ENCODE measurements around the gene KRTAP12-2. TPM values are rescaled to one million over a fixed set of nuclear protein-coding genes. Genes with fewer than 3 reads are reported as not detected.

KRTAP12-2 gene
- total RNA-seq, 1 experiment from 2014 or later: not detected

DNA sequence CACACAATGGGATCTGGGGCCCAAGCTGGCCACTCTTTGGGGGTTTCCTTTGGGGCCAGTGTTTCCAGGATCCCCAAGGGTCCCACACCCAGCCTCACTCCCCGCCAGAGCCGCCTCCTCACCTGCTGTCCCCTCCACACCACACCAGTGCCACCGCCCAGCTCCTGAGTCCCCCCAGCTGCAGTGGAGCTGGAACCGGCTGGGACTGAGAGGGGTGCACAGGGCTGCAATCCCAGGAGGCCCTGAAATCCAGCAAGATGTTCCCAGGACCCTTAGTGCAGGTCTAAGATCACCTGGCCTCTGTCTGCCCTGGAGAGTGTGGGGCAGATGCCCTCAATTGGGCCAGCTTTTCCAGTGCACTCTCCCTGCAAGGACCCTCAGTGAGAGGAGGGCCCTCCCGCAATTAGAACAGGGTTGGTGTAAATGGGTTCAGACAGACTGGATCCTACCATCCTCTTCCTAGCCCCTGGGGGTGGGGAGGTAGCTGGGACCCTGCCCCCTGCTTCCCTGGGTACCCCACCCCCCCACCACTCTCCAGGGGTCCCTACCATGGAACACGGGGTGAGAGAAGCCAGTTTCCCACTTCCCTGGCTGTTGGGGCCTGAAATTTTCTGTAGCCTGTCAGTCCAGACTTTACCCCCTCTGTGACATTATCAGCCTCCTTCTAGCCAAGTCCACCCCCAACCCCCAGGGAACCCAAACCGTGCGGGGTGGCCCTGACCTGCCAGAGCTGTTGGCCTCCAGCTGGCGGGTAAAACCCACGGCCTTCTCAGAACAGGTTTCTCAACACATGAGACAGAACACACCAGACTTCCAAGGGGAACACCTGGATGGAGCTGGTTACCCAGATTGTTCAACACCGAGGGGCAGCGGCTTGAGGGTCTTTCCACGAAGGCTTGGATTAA lies 37.3 kb upstream of the KRTAP12-2 start:
- Histone ChIP-seq H3K4me1 (no peaks in the 10 kb centered on the region), H3K9me3 (no peaks in the 10 kb centered on the region; the same call in 1 of the 2 replicates), H3K27me3 (replicated peaks; ENCODE audit: control insufficient read depth, insufficient read depth, low read length) (no peaks in the 10 kb centered on the region), H3K4me3 (ENCODE audit: low read depth, low read length) (no peak overlapping the region), H3K36me3 (ENCODE audit: control insufficient read depth, insufficient read depth, low read length) (no peaks in the 10 kb centered on the region)
- no peaks in the 10 kb centered on the region for H3K4me1 Mint-ChIP-seq (ENCODE audit: low read depth, unreplicated experiment)
- CTCF ChIA-PET: no interaction called here
- peak in 1 of 2 experiments; percentile 25 for DNase-seq
- no peaks in the 10 kb centered on the region for H3K9me3 Mint-ChIP-seq (ENCODE audit: unreplicated experiment)
- peaks cover 4% of the 10 kb centered on the region for H3K27me3 Mint-ChIP-seq (ENCODE audit: insufficient read depth, unreplicated experiment)
- H3K36me3 Mint-ChIP-seq (ENCODE audit: insufficient read depth, unreplicated experiment): no peaks in the 10 kb centered on the region
- H3K4me3 Mint-ChIP-seq (ENCODE audit: unreplicated experiment): no peak overlapping the region
- H3K27ac Mint-ChIP-seq (ENCODE audit: unreplicated experiment): no peak overlapping the region
- TF ChIP-seq, protein P1, sequence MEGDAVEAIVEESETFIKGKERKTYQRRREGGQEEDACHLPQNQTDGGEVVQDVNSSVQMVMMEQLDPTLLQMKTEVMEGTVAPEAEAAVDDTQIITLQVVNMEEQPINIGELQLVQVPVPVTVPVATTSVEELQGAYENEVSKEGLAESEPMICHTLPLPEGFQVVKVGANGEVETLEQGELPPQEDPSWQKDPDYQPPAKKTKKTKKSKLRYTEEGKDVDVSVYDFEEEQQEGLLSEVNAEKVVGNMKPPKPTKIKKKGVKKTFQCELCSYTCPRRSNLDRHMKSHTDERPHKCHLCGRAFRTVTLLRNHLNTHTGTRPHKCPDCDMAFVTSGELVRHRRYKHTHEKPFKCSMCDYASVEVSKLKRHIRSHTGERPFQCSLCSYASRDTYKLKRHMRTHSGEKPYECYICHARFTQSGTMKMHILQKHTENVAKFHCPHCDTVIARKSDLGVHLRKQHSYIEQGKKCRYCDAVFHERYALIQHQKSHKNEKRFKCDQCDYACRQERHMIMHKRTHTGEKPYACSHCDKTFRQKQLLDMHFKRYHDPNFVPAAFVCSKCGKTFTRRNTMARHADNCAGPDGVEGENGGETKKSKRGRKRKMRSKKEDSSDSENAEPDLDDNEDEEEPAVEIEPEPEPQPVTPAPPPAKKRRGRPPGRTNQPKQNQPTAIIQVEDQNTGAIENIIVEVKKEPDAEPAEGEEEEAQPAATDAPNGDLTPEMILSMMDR (IDR thresholded peaks at IDR 0.05; ENCODE audit: insufficient read depth in 1 of 2, low read depth in 1 of 2, low read length in 1 of 2, severe bottlenecking in 1 of 2, unreplicated experiment in 1 of 2): no peak
- intact Hi-C loops (cut with micrococcal nuclease; ENCODE audit: unreplicated experiment): no loop called here
- POLR2A ChIA-PET: no interaction called here
- no TSS peak for BruUV-seq (replicated peaks)

GRCh38 chr21:44702973-44703730 lies 36.4 kb upstream of the KRTAP12-2 start:
- no TSS peak for BruUV-seq (replicated peaks)
- POLR2A ChIA-PET: no interaction called here
- Histone ChIP-seq H3K27me3 (replicated peaks; ENCODE audit: control insufficient read depth, insufficient read depth, low read length) (no peaks in the 10 kb centered on the region), H3K4me1 (peaks cover 4% of the 10 kb centered on the region; the same call in 1 of the 2 replicates), H3K36me3 (ENCODE audit: control insufficient read depth, insufficient read depth, low read length) (no peaks in the 10 kb centered on the region), H3K4me3 (ENCODE audit: low read depth, low read length) (no peak overlapping the region), H3K9me3 (no peaks in the 10 kb centered on the region; the same call in 1 of the 2 replicates)
- Mint-ChIP-seq H3K9me3 (ENCODE audit: unreplicated experiment) (no peaks in the 10 kb centered on the region), H3K4me1 (ENCODE audit: low read depth, unreplicated experiment) (peaks cover 2% of the 10 kb centered on the region), H3K27me3 (ENCODE audit: insufficient read depth, unreplicated experiment) (peaks cover 3% of the 10 kb centered on the region), H3K27ac (ENCODE audit: unreplicated experiment) (no peak overlapping the region), H3K36me3 (ENCODE audit: insufficient read depth, unreplicated experiment) (no peaks in the 10 kb centered on the region), H3K4me3 (ENCODE audit: unreplicated experiment) (no peak overlapping the region)
- intact Hi-C loops (cut with micrococcal nuclease; ENCODE audit: unreplicated experiment): no loop called here
- TF ChIP-seq, protein P1 (IDR thresholded peaks at IDR 0.05; ENCODE audit: insufficient read depth in 1 of 2, low read depth in 1 of 2, low read length in 1 of 2, severe bottlenecking in 1 of 2, unreplicated experiment in 1 of 2): no peak
- CTCF ChIA-PET: no interaction called here
- peak in 1 of 2 experiments; percentile 16 for DNase-seq

Measured in Caco-2 (cell line).